ENCODE data around the gene FITM2.
"Not testable (repeated sequence)": the region's sequence is repeated elsewhere in the genome, so short reads cannot be mapped to it uniquely, and the experiment has no call there.

DNA sequence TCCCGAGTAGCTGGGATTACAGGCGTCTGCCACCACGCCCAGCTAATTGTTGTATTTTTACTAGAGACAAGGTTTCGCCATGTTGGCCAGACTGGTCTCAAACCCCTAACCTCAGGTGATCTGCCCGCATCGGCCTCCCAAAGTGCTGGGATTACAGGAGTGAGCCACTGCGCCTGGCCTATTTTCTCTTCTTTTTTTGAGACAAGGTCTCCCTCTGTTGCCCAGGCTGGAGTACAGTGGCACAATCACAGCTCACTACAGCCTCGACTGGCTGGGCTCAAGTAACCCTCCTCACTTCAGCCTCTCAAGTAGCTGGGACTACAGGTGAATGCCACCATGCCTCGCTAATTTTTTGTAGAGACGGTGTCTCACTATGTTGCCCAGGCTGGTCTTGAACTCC is 34.9 kb upstream of the FITM2 start:
- not testable (repeated sequence) for TF ChIP-seq EP300 (IDR thresholded peaks at IDR 0.05); POLR2A (IDR thresholded peaks at IDR 0.05; ENCODE audit: low read depth)
- TF ChIP-seq, protein P1, sequence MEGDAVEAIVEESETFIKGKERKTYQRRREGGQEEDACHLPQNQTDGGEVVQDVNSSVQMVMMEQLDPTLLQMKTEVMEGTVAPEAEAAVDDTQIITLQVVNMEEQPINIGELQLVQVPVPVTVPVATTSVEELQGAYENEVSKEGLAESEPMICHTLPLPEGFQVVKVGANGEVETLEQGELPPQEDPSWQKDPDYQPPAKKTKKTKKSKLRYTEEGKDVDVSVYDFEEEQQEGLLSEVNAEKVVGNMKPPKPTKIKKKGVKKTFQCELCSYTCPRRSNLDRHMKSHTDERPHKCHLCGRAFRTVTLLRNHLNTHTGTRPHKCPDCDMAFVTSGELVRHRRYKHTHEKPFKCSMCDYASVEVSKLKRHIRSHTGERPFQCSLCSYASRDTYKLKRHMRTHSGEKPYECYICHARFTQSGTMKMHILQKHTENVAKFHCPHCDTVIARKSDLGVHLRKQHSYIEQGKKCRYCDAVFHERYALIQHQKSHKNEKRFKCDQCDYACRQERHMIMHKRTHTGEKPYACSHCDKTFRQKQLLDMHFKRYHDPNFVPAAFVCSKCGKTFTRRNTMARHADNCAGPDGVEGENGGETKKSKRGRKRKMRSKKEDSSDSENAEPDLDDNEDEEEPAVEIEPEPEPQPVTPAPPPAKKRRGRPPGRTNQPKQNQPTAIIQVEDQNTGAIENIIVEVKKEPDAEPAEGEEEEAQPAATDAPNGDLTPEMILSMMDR (IDR thresholded peaks at IDR 0.05) = not testable (repeated sequence)
